Measurements from ENCODE around the gene NEIL1. TPM values are rescaled to one million over a fixed set of nuclear protein-coding genes. Genes with fewer than 3 reads are reported as not detected.

Gene NEIL1
- 10 to 100 TPM; 21.4 to 53.5 (median 26.3) TPM for total RNA-seq

- no peak for TF ChIP-seq CTCF (IDR thresholded peaks at IDR 0.05; ENCODE audit: low read depth)
Observed at GRCh38 chr15:75346796-75347221, at the start of gene NEIL1. NEIL1 (plus strand) TSS chr15:75347039; CDS start chr15:75348906, 1,867 bp downstream.

- no peak for TF ChIP-seq CTCF (IDR thresholded peaks at IDR 0.05; ENCODE audit: low read depth)
Observed at GRCh38 chr15:75302318-75302717, 44.5 kb upstream of the NEIL1 start.

GRCh38 chr15:75306188-75306587 is 40.7 kb upstream of the NEIL1 start:
- TF ChIP-seq CTCF (IDR thresholded peaks at IDR 0.05; ENCODE audit: low read depth): no peak

GRCh38 chr15:75307778-75308390 is 39.0 kb upstream of the NEIL1 start:
- TF ChIP-seq CTCF (IDR thresholded peaks at IDR 0.05; ENCODE audit: low read depth): no peak

GRCh38 chr15:75309711-75310110 is 37.1 kb upstream of the NEIL1 start:
- TF ChIP-seq CTCF (IDR thresholded peaks at IDR 0.05; ENCODE audit: low read depth): no peak

GRCh38 chr15:75313116-75313845 is 33.6 kb upstream of the NEIL1 start:
- no peak for TF ChIP-seq CTCF (IDR thresholded peaks at IDR 0.05; ENCODE audit: low read depth)

- TF ChIP-seq CTCF (IDR thresholded peaks at IDR 0.05; ENCODE audit: low read depth): no peak
Observed at GRCh38 chr15:75314552-75315290, 32.1 kb upstream of the NEIL1 start.

All from subcutaneous adipose tissue (tissue), 4 donors.